HepG2 (cell line): ENCODE data around the gene CTNNAL1. TPM values are rescaled to one million over a fixed set of nuclear protein-coding genes. Genes with fewer than 3 reads are reported as not detected.

Experiments used
- BCL6 ChIP-seq: IDR thresholded peaks from 2 replicates; pipeline ENCODE4 v1.6.1; 2016; ENCODE audit warnings: missing genetic modification reagents, missing compliant biosample characterization
- CREB1 ChIP-seq, 2 experiments: fragments of 450-650 bp in 1 of 2; IDR thresholded peaks; 2 replicates each; pipeline ENCODE4 v1.6.1; 2016 to 2017; ENCODE audit warnings: control low read depth in 1 of 2, mild to moderate bottlenecking in 1 of 2, missing compliant biosample characterization in 1 of 2, missing genetic modification characterization in 1 of 2
- EP300 ChIP-seq, 3 experiments: sonication (generic) in 1 of 3; formaldehyde crosslinking in 1 of 3; IDR thresholded peaks; 2 replicates each; pipeline versions ENCODE4 v1.5.1 to v1.6.1; 2011 to 2020; ENCODE audit warnings: low read depth in 2 of 3, low read length in 2 of 3, borderline replicate concordance in 1 of 3, improper control_type of control experiment in 1 of 3, mild to moderate bottlenecking in 1 of 3, missing genetic modification reagents in 1 of 3, moderate library complexity in 1 of 3
- FOXA1 ChIP-seq, 2 experiments: fragments of 450-650 bp in 1 of 2; sonication (generic) in 1 of 2; formaldehyde crosslinking in 1 of 2; IDR thresholded peaks; 2 replicates each; pipeline versions ENCODE4 v1.4.0 to v1.6.1; 2016 to 2020; ENCODE audit warnings: missing genetic modification reagents in 1 of 2
- FOXA3 ChIP-seq: IDR thresholded peaks from 2 replicates; pipeline ENCODE4 v1.6.1; 2016; ENCODE audit warnings: missing genetic modification reagents, missing compliant biosample characterization
- FOXJ3 ChIP-seq: sonication (generic); formaldehyde crosslinking; IDR thresholded peaks from 2 replicates; pipeline ENCODE4 v1.4.0; 2020; ENCODE audit warnings: missing genetic modification reagents, mild to moderate bottlenecking, borderline replicate concordance
- FOXP1 ChIP-seq, 2 experiments: fragments of 450-650 bp in 1 of 2; IDR thresholded peaks; 2 replicates each; pipeline ENCODE4 v1.6.1; 2017 to 2018; ENCODE audit warnings: antibody characterized with exemption in 1 of 2
- GATAD2A ChIP-seq: IDR thresholded peaks from 2 replicates; pipeline ENCODE4 v1.6.1; 2016
- HMG20A ChIP-seq: IDR thresholded peaks from 2 replicates; pipeline ENCODE4 v1.6.1; 2016; ENCODE audit warnings: borderline replicate concordance
- MTA3 ChIP-seq: sonication (generic); formaldehyde crosslinking; IDR thresholded peaks from 2 replicates; pipeline ENCODE4 v1.4.0; 2020; ENCODE audit warnings: missing genetic modification reagents
- NFIC ChIP-seq: IDR thresholded peaks from 2 replicates; pipeline ENCODE4 v1.6.1; 2012; ENCODE audit warnings: mild to moderate bottlenecking, low read length, inconsistent platforms
- RARA ChIP-seq: IDR thresholded peaks from 2 replicates; pipeline ENCODE4 v1.6.1; 2016; ENCODE audit warnings: missing genetic modification reagents, missing compliant biosample characterization
- SAP130 ChIP-seq: IDR thresholded peaks from 2 replicates; pipeline ENCODE4 v1.6.1; 2016; ENCODE audit warnings: low read depth
- SOX13 ChIP-seq, 3 experiments: fragments of 450-650 bp in 1 of 3; sonication (generic) in 1 of 3; formaldehyde crosslinking in 1 of 3; IDR thresholded peaks in 2 of 3; conservative IDR thresholded peaks in 1 of 3; 2 replicates each; pipeline versions ENCODE4 v1.5.0 to v1.6.1; 2016 to 2020; ENCODE audit warnings: antibody characterized with exemption in 1 of 3, mild to moderate bottlenecking in 1 of 3, missing compliant biosample characterization in 1 of 3, missing genetic modification reagents in 1 of 3, moderate library complexity in 1 of 3
- SOX6 ChIP-seq, 2 experiments: fragments of 450-650 bp in 1 of 2; sonication (generic) in 1 of 2; formaldehyde crosslinking in 1 of 2; IDR thresholded peaks; 2 replicates each; pipeline versions ENCODE4 v1.4.0 to v1.6.1; 2017 to 2020; ENCODE audit warnings: antibody characterized with exemption in 1 of 2, mild to moderate bottlenecking in 1 of 2, missing genetic modification reagents in 1 of 2
- TEAD3 ChIP-seq: optimal IDR thresholded peaks from 2 replicates; pipeline ENCODE3; 2016; ENCODE audit warnings: borderline replicate concordance
- polyA plus RNA-seq, 8 experiments: library from polyadenylated mRNA; depleted of rRNA in 3 of 8; stranded (reverse) in 7 of 8; unstranded in 1 of 8; fragments of >200 nt; fragmentation: Illumina TruSeq in 4 of 8; extraction: Trizol in 4 of 8; gene quantifications; 2 replicates each; pipeline versions ENCODE4 v1.2.1 to v1.2.3, GENCODE V29; 2011 to 2016; ENCODE audit warnings: low read depth in 4 of 8, missing spikeins in 1 of 8, mixed read lengths in 1 of 8; ENCODE audit not compliant: insufficient read depth in 1 of 8
- total RNA-seq, 5 experiments: library from RNA; depleted of rRNA; stranded (reverse); fragments of >200 nt; fragmentation: Illumina TruSeq; extraction: Trizol; gene quantifications; 2 replicates each; pipeline ENCODE4 v1.2.3, GENCODE V29; 2016; ENCODE audit warnings: low read depth in 1 of 5
- TF ChIP-seq, protein P1 (sequence below), 2 experiments: sonication (generic) in 1 of 2; formaldehyde crosslinking in 1 of 2; IDR thresholded peaks; 2 replicates each; pipeline versions ENCODE4 v1.4.0 to v1.6.1; 2016 to 2020; ENCODE audit warnings: borderline replicate concordance in 1 of 2, low read depth in 1 of 2, mild to moderate bottlenecking in 1 of 2, missing genetic modification reagents in 1 of 2
- TF ChIP-seq, protein P2 (sequence below): sonication (generic); formaldehyde crosslinking; conservative IDR thresholded peaks from 2 replicates; pipeline ENCODE4 v1.4.0; 2020; ENCODE audit warnings: mild to moderate bottlenecking, missing genetic modification reagents, moderate library complexity
- TF ChIP-seq, protein P3 (sequence below): IDR thresholded peaks from 2 replicates; pipeline ENCODE4 v1.6.1; 2016; ENCODE audit warnings: mild to moderate bottlenecking

The CTNNAL1 gene
- total and polyA plus RNA-seq, 2 of the 13 experiments (the other 11 are each of a cell fraction or from before 2014, with no cell fraction given), result 32.0 to 162 TPM

DNA sequence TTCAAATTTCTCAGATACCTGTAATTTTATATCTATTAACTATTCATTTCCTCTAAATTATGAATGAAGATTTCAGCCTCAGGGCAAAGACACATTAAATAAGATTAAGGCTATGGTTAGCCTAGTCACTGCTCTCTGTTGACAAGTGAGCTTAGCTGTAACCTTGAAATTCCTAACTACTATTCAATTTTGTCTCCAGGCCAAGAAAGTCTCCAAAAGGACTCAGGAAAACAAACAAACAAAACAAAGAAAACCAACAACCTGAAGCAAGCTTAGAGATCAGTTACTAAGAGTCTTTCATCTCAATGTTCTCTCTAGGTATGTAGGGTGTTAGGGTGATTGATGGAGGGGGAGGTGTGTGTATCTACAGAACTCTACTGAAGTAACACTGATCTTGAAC is 9.6 kb upstream of the CTNNAL1 start (continued):
- TF ChIP-seq, protein P1, sequence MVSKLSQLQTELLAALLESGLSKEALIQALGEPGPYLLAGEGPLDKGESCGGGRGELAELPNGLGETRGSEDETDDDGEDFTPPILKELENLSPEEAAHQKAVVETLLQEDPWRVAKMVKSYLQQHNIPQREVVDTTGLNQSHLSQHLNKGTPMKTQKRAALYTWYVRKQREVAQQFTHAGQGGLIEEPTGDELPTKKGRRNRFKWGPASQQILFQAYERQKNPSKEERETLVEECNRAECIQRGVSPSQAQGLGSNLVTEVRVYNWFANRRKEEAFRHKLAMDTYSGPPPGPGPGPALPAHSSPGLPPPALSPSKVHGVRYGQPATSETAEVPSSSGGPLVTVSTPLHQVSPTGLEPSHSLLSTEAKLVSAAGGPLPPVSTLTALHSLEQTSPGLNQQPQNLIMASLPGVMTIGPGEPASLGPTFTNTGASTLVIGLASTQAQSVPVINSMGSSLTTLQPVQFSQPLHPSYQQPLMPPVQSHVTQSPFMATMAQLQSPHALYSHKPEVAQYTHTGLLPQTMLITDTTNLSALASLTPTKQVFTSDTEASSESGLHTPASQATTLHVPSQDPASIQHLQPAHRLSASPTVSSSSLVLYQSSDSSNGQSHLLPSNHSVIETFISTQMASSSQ (IDR thresholded peaks at IDR 0.05; ENCODE audit: low read depth), result no peak
- TF ChIP-seq, protein P1 (CRISPR knock-in tag; IDR thresholded peaks at IDR 0.05; ENCODE audit: borderline replicate concordance), result peak; percentile 34; the same call in 1 of the 2 replicates
- TF ChIP-seq FOXA1 (IDR thresholded peaks at IDR 0.05) (no peak), FOXA1 (CRISPR knock-in tag; IDR thresholded peaks at IDR 0.05) (peak; percentile 51; the same call in 1 of the 2 replicates), FOXP1 (IDR thresholded peaks at IDR 0.05) (no peak), FOXP1 (CRISPR knock-in tag; IDR thresholded peaks at IDR 0.05) (peak; percentile 76), BCL6 (CRISPR knock-in tag) (peak; percentile 92), SOX13 (IDR thresholded peaks at IDR 0.05) (no peak), SOX13 (CRISPR knock-in tag; conservative IDR thresholded peaks at IDR 0.05 in 1 of 2, IDR thresholded peaks at IDR 0.05 in 1 of 2) (peak in 1 of 2 experiments; percentile 87; a peak in 2 of 4 replicates), TEAD3 (CRISPR knock-in tag) (peak; percentile 61), RARA (CRISPR knock-in tag) (peak; percentile 53; the same call in 1 of the 2 replicates), EP300 (IDR thresholded peaks at IDR 0.05; ENCODE audit: low read depth in 2 of 2, low read length in 2 of 2) (peak in 1 of 2 experiments; percentile 75; a peak in 2 of 4 replicates), EP300 (CRISPR knock-in tag; IDR thresholded peaks at IDR 0.05; ENCODE audit: borderline replicate concordance) (peak; percentile 53; the same call in 1 of the 2 replicates), GATAD2A (peak; percentile 85), FOXJ3 (CRISPR knock-in tag) (peak; percentile 58; the same call in 1 of the 2 replicates), SAP130 (CRISPR knock-in tag) (peak; percentile 24; the same call in 1 of the 2 replicates), HMG20A (CRISPR knock-in tag) (peak; percentile 59; the same call in 1 of the 2 replicates), SOX6 (IDR thresholded peaks at IDR 0.05) (no peak), SOX6 (CRISPR knock-in tag; IDR thresholded peaks at IDR 0.05) (peak; percentile 72), FOXA3 (CRISPR knock-in tag) (peak; percentile 60), CREB1 (IDR thresholded peaks at IDR 0.05) (no peak), CREB1 (CRISPR knock-in tag; IDR thresholded peaks at IDR 0.05) (peak; percentile 33; the same call in 1 of the 2 replicates), NFIC (peak; percentile 66; the same call in 1 of the 2 replicates), MTA3 (CRISPR knock-in tag) (no peak)
- TF ChIP-seq, protein P2, sequence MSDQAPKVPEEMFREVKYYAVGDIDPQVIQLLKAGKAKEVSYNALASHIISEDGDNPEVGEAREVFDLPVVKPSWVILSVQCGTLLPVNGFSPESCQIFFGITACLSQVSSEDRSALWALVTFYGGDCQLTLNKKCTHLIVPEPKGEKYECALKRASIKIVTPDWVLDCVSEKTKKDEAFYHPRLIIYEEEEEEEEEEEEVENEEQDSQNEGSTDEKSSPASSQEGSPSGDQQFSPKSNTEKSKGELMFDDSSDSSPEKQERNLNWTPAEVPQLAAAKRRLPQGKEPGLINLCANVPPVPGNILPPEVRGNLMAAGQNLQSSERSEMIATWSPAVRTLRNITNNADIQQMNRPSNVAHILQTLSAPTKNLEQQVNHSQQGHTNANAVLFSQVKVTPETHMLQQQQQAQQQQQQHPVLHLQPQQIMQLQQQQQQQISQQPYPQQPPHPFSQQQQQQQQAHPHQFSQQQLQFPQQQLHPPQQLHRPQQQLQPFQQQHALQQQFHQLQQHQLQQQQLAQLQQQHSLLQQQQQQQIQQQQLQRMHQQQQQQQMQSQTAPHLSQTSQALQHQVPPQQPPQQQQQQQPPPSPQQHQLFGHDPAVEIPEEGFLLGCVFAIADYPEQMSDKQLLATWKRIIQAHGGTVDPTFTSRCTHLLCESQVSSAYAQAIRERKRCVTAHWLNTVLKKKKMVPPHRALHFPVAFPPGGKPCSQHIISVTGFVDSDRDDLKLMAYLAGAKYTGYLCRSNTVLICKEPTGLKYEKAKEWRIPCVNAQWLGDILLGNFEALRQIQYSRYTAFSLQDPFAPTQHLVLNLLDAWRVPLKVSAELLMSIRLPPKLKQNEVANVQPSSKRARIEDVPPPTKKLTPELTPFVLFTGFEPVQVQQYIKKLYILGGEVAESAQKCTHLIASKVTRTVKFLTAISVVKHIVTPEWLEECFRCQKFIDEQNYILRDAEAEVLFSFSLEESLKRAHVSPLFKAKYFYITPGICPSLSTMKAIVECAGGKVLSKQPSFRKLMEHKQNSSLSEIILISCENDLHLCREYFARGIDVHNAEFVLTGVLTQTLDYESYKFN (CRISPR knock-in tag), result peak; percentile 49; the same call in 1 of the 2 replicates
- TF ChIP-seq, protein P3, sequence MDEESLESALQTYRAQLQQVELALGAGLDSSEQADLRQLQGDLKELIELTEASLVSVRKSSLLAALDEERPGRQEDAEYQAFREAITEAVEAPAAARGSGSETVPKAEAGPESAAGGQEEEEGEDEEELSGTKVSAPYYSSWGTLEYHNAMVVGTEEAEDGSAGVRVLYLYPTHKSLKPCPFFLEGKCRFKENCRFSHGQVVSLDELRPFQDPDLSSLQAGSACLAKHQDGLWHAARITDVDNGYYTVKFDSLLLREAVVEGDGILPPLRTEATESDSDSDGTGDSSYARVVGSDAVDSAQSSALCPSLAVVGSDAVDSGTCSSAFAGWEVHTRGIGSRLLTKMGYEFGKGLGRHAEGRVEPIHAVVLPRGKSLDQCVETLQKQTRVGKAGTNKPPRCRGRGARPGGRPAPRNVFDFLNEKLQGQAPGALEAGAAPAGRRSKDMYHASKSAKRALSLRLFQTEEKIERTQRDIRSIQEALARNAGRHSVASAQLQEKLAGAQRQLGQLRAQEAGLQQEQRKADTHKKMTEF (CRISPR knock-in tag), result 0 out of 2 replicates have a peak, but pooled peaks have one; percentile 8
